Cerebellar nuclear complex (tissue), 1 donor: ENCODE results near the gene PROZ.

Source experiments
- DNase-seq, 2 experiments: peaks; one replicate each; lab custom pipeline; 2025; lab: John Stamatoyannopoulos, UW

PROZ gene

DNA sequence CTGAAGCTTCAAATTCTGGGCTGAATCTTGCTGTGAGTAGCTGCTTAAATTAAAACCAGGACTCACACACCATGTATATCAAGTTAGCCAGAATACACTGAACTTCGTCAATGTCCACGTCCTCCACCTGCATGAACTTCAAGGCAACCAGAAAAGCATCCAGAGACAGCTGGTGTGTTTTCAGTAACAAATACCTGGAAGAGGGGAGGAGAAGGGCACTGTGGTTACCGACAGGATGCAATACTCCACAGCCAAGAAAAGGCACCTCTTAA, 20.4 kb downstream of the PROZ start:
- DNase-seq, result no peak

DNA sequence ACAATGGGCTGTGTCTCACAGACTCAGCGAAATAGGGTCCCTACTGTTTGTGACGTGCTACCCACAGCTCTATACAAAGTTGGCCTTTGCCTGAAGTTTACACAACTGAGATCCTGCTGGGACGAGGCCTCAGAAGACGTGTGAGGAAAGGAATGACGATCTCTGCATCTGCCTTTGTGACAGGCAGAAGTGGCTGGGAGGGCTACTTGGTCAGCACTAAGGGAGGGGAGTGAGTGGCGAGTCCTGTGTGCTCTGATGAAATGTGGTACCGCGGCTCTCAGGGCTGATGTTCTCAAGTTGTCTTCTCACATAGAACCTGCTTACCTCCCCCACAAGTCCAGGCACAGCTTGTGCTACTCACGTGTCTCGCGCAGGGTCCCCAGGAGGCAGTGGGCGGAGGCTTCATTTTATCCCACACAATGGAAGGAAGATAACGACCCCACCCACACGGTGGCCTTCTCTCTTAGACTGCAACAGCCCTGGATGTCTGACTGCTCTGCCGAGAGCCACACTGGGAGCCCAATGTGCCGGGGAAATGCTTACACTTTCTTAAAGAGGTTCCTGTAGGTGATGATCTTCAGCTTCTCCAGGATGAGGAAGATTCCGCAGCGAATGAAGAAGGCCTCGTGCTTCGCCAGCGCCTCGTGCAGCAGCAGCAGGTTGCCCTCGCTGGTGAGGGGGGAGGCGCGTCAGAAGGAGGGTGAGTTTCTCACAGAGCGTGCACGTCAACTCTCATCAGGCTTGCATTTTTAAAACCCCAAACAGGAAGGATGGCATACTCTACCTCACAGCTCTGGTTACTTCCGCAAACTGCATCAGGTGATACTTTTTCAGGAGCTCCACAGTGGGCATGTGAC, 21.2 kb downstream of the PROZ start:
- DNase-seq, result no peak

DNA sequence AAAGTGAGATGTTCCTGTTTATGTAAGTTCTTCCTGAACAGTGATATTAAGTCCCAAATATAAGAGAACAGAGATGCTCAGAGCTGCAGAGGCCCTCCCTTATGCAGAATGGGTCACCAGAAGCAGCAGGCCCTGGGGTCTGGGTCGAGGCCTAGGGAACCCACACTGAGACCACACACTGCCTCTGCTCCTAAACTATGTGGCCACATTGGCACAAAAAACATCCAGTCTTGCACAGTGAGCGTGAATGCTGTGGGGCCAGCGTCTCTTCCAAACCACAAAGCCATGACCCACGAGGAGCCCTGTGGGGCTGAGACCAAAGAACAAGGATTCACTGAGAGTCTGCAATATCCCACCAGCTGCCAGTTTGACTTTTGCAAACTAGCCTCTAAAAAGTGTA, 23.6 kb downstream of the PROZ start:
- no peak for DNase-seq

DNA sequence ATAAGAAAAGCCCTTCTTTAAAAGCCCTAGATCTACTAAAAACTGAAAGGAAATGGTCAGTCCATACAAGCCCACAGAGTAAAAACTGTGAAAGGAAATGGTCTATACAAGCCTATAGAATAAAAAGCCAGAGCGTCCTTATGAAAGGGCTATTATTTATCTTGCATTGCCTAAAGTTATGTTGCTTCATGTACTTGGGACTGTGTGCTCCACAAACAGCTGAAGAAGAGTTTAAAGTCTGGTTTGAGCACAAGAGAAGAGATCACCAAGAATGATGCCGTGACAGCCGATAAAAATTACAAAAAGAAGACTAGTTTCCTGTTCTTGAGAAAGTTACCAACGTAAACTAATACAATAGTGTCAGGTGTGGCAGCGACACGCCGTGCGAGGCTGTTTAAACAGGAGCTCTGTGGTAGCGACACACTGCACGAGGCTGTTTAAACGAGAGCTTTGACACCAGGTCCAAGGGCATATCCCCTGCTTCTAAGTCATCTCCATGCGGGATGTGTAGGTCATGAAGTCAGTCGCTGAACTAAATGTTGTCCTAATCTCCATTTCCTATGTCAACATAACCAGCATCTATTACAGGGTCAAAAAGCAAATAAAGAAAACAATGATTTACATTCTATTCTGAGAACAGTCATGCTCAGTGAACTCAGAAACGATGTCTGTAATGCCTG, 25.1 kb downstream of the PROZ start:
- DNase-seq, result no peak

DNA sequence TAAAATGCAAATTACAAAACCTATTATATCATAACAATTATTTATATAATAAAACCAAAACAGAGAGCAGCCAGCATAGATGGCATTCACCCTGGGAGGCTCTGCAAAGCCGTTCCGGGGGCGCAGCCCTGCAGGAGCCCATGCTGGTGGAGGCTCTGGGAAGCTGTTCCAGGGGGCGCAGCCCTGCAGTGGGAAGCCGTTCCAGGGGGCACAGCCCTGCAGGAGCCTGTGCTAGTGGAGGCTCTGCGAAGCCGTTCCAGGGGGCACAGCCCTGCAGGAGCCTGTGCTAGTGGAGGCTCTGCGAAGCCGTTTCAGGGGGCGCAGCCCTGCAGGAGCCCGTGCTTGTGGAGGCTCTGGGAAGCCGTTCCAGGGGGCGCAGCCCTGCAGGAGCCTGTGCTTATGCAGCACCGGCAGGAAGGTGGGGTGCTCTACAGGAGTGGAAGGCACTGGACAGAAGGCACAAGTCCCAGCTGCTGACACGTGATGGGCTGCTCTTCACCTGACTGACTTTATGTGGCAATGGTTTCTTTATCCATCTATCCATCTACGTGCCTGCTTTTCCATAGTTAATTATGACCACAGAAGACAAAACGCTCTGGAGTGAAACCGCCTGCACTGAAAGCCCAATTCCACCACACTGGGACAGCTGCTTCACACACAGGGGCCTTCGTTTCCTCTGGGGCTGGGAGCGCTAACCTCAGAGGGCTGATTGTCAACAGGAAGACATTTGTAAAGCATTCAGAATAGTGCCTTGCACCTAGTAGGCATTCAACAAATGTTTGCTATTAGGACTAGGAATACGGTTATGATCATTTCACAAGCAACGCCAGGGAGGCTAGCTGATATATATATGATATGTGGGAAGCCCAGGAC, 26.4 kb downstream of the PROZ start:
- DNase-seq, result no peak

DNA sequence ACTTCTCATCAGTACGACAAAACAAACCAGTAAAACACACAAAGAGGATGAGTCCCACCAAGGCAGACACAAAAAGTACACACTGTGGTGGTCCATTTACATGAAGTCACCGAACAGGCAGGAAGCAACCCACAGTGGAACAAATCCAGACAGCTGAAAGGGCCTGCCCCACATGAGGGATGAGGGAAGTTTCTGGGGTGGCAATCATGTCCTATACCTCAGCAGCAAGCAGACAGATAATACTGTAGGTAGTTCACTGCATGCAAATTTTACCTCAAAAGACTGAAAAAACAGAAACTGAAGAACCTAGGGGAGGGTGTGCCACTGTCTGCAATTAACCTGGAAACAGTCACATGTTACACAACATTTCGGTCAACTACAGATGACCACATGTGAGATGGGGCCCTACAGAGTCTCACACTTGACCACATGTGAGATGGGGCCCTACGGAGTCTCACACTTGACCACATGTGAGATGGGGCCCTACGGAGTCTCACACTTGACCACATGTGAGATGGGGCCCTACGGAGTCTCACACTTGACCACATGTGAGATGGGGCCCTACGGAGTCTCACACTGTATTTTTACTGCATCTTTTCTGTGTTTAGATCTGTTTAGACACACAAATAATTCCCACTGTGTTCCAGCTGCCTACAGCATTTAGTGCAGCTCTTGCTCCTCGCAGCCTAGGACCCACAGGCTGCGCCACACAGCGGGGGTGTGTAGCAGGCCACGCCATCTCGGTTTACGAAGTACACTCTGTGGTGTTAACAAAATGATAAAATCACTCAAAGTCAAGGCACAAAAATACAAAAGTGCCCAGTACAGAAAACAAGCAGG, 27.8 kb downstream of the PROZ start:
- DNase-seq, result no peak

DNA sequence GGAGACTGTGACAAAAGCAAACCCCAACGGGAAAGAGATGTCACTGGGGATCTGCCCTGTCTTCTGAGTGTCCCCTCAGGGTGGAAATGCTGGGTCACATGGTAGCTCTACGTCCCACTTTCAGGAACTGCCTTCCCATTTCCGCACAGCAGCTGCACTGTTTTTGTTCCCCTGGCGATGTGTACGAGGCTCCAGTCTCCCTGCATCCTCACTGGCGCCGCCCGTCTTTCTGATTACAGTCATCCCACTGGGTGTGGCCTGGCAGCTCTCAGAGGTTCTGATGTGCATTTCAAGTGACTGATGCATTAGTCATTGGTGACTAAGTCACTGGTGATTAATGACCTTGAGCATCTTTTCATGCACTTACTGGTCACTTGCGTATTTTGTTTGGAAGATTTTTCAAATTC, 28.8 kb downstream of the PROZ start:
- DNase-seq, result no peak

DNA sequence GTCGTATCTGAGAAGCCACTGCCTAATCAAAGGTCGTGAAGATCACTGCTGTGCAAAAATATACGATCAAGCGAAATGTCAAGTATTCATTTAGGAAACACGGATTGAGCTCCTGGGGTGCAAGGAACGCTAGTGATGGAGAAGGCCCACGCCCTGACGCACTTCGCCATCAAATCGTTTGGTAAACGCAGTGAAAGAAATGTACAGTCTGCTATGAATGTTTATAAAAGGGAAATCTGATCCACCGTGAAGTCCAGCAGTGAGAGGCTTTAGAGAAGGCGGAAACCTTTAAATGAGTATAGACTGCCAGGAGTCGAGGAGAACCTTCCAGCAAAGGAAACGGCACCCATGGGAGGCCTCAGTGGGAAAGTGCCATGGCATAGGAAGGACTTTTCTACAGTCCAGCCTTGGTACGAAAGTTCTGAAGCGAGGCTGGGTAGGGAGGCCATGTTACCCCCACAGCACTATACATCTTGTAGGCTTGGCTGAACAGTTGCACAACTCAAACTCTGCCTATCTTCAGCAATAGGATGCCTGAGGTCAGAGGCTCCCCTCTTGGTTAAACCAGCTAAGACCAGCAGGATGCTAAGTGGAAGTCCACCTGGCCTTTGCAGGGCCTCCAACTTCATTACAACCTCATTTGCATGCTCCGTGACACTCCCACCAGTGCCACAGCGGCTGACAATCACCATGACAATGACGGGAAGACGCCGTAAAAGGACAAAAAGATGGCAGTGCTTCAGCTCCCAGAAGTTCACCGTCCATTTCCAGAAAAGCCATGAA, 29.6 kb downstream of the PROZ start:
- DNase-seq, result no peak

DNA sequence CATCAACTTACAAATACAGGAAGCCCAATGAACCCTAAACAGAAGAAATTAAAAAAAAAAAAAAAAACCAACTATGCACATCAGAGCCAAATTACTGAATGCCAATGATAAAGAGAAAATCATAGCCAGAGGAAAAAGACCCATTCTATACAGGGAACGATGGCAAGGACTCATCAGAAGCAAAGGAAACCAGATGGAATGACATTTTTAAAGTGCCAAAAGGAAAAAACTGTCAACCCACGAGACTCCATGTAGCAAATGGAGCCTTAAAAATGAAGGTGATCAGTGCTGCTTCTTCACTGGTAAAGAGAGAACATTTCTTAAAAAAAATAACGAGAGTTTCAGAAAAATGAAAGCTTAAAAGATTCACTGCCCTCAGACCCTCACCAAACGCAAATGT, 31.7 kb downstream of the PROZ start:
- DNase-seq, result no peak

DNA sequence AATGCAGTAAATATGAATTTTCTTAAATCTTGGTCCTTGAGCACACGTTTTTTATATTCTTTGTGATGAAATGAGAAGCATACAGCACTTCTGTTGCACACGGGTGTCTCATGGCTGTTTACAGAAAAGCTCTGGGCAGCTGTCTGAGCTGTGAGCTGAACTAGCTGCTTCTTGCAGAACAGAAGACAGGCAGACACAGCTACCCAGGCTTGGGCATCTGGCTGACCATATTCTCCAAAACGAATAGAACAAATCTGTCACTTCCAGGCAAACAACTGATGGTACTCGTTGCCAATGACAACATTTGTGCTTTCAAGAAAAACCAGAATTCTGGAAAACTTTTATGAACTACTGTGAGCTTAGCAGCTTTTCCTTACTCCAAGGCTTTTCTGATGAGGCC, 33.8 kb downstream of the PROZ start:
- DNase-seq, result no peak

DNA sequence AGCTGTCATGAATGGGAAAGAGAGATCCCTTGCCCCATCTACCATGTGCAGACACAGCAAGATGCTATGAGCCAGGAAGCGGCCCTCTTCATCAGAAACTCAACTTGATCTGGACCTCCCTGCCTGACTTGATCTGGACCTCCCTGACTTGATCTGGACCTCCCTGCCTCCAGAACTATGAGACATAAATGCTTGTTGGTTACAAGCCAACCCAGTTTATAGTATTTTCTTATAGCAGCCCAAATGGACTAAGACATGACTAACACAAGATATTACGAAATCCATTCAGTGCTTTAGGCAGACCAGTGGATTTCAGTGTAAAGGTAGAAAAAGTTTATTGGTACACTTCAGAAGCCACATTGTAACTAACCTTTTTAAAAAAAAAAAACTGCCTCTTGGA, 34.5 kb downstream of the PROZ start:
- DNase-seq, result no peak

DNA sequence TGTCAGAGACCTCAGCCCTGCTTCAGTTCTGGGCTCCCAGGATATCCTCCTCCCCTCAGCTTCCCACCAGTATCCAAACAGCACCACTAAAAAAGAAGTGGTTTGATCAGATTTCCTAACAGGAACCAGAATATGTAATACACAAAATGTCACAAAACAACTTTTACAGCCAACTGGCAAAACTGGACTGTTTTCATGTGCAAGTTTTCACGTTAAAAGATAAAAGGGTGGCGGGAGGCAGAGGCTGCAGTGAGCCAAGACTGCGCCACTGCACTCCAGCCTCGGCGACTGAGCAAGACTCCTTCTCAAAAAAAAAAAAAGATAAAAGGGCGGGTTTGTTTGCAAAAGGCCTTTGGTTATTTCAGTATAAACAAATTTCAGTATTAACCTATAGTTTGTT, 36.9 kb downstream of the PROZ start:
- no peak for DNase-seq

DNA sequence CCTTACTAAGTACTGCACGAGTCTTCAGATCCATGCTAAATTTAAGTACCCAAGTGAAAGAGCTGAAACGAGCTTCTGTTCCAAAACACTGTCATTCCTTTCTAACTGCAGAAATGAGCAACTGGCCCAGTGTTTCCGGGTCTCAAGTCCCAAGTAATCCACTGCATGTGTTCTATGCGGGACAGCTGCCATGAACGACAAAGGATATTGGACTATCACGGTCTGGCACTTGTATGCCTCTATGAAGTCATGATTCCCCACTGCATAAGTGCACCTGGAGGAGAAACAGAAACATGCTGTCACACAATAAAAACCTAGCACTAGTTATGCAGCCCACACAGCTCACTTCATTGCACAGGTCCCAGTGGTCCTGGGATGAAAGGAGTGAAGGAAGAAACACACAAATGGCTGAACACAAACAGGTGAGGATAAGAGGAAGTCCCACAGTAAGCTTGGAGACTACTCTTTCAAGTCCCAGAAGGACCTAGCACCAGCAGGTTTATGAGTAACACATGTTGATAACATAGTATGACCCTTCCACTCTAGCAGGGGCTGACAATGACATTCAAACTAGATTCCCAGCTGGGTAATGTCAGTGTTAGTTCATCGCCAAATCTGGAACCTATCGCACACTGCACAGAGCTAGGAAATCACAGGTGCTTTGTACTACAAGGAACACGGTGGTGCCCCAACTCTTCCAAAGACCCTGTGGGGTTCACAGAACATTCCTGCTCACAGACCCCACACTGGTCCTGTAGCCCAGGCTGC, 38.7 kb downstream of the PROZ start:
- no peak for DNase-seq

DNA sequence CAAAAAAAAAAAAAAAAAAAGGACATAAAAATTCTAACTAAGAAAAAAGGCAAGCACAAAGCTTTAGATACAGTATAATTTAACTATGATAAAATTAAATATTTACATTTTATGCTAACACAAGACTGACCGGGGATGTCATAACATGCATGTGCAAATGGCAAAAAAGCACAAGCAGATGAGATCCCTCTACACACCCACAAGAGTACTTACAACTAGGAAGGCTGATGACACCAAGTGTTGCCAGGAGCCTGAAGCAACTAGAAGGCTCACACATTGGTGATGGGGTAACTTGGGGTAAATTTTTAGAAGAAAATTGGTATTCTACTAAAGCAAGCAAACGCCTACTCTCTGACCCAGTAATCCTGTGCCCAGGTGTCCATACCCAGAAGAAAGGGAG, 43.4 kb downstream of the PROZ start:
- DNase-seq, result no peak

DNA sequence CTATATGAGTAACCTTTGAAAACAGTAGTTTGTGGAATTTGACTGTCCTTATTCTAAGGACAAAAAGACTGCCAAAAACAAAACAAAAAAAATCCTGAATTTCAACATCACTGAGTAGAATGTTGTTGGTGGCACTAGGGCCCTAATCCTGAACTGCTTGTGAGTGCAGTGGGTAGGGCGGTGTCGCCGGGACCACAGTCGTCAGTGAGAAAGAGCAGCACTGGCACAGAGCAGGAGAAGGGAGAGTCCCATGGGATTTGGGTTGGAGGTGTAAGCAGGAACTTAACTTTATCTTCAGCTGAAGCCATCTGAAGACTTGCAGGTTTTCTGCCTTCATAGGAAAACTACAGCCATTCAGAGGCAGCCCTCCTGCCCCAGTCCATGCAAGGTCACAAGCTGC, 44.5 kb downstream of the PROZ start:
- no peak for DNase-seq

DNA sequence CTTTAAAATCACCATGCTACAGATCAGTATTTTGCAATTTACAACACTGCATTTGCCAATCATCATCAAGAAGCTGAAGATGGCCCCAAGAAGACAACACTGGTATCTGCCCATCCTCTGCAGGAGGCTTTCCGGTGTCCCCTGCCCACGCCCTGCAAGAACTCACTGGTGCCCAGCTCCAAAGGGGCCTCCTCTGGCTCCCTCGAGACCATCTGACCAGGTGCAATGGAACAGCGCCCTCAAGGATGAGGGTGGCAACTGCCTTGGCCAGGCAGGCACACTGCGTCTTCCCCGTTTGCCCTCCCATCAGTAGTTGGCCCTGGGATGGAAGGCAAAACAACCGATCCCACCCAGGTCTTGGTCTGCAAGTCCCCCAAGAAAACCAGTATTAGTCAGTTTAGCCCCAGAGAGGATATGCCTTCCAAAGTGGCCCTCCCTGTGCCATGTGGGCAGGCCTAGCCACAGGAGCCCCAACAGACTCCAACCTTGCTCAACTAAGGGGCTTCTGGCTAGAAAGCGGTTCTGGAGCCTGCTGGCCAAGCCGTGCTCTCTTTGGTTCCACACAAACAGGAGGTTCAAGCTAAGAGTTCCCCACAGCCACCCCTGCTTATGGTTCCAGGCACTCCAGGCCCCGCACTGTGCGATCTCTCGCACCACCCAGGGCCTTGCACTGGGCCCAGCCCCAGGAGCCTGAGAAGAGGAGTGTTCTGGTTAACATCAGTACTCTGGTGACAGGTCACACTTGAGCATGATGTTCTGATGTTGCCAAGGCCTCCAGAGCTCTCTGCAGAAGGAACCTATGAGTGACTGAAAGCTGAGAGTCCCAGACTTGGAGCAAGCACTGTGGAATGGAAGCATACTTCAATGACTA, 45.3 kb downstream of the PROZ start:
- DNase-seq, result no peak

DNA sequence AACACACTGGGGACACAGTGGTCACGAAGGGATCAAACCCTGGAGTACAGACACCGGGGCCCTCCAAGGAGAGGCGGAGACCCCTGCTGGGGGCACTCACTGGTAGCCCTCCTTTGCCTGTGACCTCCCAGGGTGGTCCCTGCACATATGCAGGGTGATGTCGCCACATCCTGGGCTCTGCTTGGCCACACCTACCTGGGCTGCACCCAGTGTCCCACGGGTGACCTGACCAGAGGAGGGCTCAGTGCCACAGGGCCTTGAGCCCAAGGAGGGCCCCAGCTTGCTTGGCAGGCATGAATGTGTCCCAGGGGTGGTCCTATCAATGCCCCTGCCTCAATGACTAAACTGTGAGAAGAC, 45.9 kb downstream of the PROZ start:
- no peak for DNase-seq

DNA sequence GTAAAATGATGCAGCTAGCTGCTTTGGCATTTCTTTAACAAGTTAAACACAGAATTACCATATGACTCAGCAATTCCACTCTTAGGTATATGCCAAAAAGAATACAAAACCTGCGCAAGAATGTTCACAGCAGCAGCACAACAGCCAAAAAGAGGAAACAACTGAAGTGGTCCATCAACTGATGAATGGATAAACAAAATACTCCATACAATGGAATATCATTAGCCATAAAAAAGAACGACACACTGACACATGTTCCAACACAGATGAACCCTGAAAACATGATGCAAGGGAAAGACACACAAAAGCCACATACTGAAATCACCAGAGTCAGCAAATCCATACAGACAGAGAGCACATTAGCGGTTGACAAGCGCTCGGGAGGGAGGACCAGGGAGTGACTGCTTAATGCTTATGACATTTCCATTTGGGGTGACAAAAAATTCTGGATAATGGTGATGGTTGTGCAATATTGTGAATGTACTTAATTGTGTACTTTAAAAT, 47.0 kb downstream of the PROZ start:
- no peak for DNase-seq

DNA sequence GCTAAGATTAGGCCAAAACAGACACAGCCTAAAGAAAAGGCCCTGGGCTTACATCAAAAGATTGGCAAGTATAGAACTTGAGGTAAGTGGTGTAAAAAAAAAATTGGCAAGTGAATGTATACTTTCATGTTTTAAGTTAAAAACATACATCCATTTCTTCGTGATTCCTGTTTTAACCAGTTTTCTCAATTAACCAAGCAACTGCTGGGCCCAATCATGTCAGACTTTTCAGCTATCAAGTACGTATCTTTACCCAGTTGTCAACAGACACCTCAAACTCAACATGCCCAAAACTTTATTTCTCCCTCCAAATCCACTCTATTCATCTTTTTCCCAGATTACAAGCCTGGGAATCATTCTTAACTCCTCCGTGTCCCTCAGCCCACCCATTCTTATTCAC, 49.0 kb downstream of the PROZ start:
- no peak for DNase-seq
